GM12875 (cell line): ENCODE results near the gene C2.

ENCODE experiments used
- H3K4me3 ChIP-seq: one replicate; pipeline ENCODE4 v1.5.1; 2011; ENCODE audit warnings: low read depth, low read length, control low read depth
- CTCF ChIP-seq: IDR thresholded peaks from 2 replicates; pipeline ENCODE4 v1.5.1; 2011; ENCODE audit warnings: low read depth, mild to moderate bottlenecking, control low read depth, inconsistent platforms, low read length, moderate library complexity, borderline replicate concordance; ENCODE audit not compliant: insufficient read depth

C2 gene

GRCh38 chr6:31966506-31966905 is 39.0 kb downstream of the C2 start:
- H3K4me3 ChIP-seq: no peak overlapping the region

GRCh38 chr6:31966997-31967925 is 39.7 kb downstream of the C2 start:
- H3K4me3 ChIP-seq: no peak overlapping the region
- TF ChIP-seq CTCF: no peak

More at GRCh38 chr6:31966506-31966905, 39.0 kb downstream of the C2 start:
- no peak for TF ChIP-seq CTCF

- no peak for TF ChIP-seq CTCF
- no peak overlapping the region for H3K4me3 ChIP-seq
Measured at GRCh38 chr6:31967926-31968320, 40.4 kb downstream of the C2 start.

GRCh38 chr6:31968326-31968725 is 40.8 kb downstream of the C2 start:
- no peak overlapping the region for H3K4me3 ChIP-seq
- TF ChIP-seq CTCF: no peak

GRCh38 chr6:31968791-31969711 is 41.5 kb downstream of the C2 start:
- no peak overlapping the region for H3K4me3 ChIP-seq
- TF ChIP-seq CTCF: no peak

GRCh38 chr6:31969712-31970603 is 42.4 kb downstream of the C2 start:
- no peak overlapping the region for H3K4me3 ChIP-seq

More at GRCh38 chr6:31969712-31970603, 42.4 kb downstream of the C2 start:
- TF ChIP-seq CTCF: no peak
